NCI-H774 (cell line): ENCODE results near the gene USE1.

Source experiments
- DNase-seq: peaks from one replicate; lab custom pipeline; 2025; lab: John Stamatoyannopoulos, UW

The USE1 gene

GRCh38 chr19:17205237-17206140, 9.7 kb upstream of the USE1 start:
- no peak for DNase-seq

- no peak for DNase-seq
Measured at GRCh38 chr19:17206736-17207581, 8.2 kb upstream of the USE1 start.

- peak; percentile 17 for DNase-seq
Measured at GRCh38 chr19:17209126-17210036, 5.8 kb upstream of the USE1 start.

GRCh38 chr19:17210296-17210695, 4.9 kb upstream of the USE1 start:
- DNase-seq = no peak

GRCh38 chr19:17211547-17212446, 3.4 kb upstream of the USE1 start:
- no peak for DNase-seq

GRCh38 chr19:17213334-17213733, 1.8 kb upstream of the USE1 start:
- no peak for DNase-seq

- DNase-seq = no peak
Measured at GRCh38 chr19:17214508-17215126, 540 bp upstream of the USE1 start.

- DNase-seq = no peak
Measured at GRCh38 chr19:17216058-17216670, 1.0 kb downstream of the USE1 start.

- no peak for DNase-seq
Measured at GRCh38 chr19:17219286-17219685, 4.1 kb downstream of the USE1 start.

- DNase-seq = no peak
Measured at GRCh38 chr19:17220207-17220758, 5.1 kb downstream of the USE1 start.

GRCh38 chr19:17225053-17225452, 9.9 kb downstream of the USE1 start:
- DNase-seq = no peak

GRCh38 chr19:17226002-17226933, 11.1 kb downstream of the USE1 start, which contains the start of gene OCEL1:
Gene OCEL1 (plus strand): TSS chr19:17226226. CDS start chr19:17226248, 22 bp downstream.
- peak; percentile 95 for DNase-seq

- DNase-seq = no peak
Measured at GRCh38 chr19:17227798-17228367, 12.7 kb downstream of the USE1 start.

- no peak for DNase-seq
Measured at GRCh38 chr19:17229890-17230289, 14.7 kb downstream of the USE1 start.

- no peak for DNase-seq
Measured at GRCh38 chr19:17232258-17232657, 17.1 kb downstream of the USE1 start.

- DNase-seq = peak; percentile 48
Measured at GRCh38 chr19:17234911-17235299, 19.7 kb downstream of the USE1 start.

- DNase-seq = peak; percentile 57
Measured at GRCh38 chr19:17235300-17235970, 20.3 kb downstream of the USE1 start.
